Keratinocyte (primary cell): ENCODE data around the gene F2. TPM values are rescaled to one million over a fixed set of nuclear protein-coding genes. Genes with fewer than 3 reads are reported as not detected.

Source experiments
- DNase-seq: peaks from one replicate; pipeline ENCODE4 v3.0.0-alpha.2; 2011; ENCODE audit warnings: low read depth, missing footprints, low spot score
- FAIRE-seq: peaks from 2 replicates; lab custom pipeline; 2011; peaks lifted over from hg19 to GRCh38; lab: Jason Lieb, UNC
- H2AFZ ChIP-seq: 2 replicates; pipeline ENCODE4 v1.6.0; 2012; ENCODE audit warnings: low read length, control low read depth, inconsistent platforms; ENCODE audit not compliant: control insufficient read depth
- H3K27ac ChIP-seq: 2 replicates; pipeline ENCODE4 v1.5.1; 2011; ENCODE audit warnings: low read length; ENCODE audit not compliant: control insufficient read depth, insufficient read depth
- H3K27me3 ChIP-seq: 3 replicates; pipeline ENCODE4 v1.6.0; 2011; ENCODE audit warnings: low read length; ENCODE audit not compliant: control insufficient read depth, insufficient read depth; ENCODE audit errors: extremely low read depth
- H3K36me3 ChIP-seq, 2 experiments: 2 replicates in 1 of 2; 3 replicates in 1 of 2; pipeline ENCODE4 v1.5.1; 2011; ENCODE audit warnings: low read length in 2 of 2, mild to moderate bottlenecking in 1 of 2; ENCODE audit not compliant: control insufficient read depth in 2 of 2, insufficient read depth in 2 of 2; ENCODE audit errors: extremely low read depth in 1 of 2
- H3K4me1 ChIP-seq: 3 replicates; pipeline ENCODE4 v1.5.1; 2011; ENCODE audit warnings: low read length; ENCODE audit not compliant: control insufficient read depth, insufficient read depth; ENCODE audit errors: extremely low read depth
- H3K4me2 ChIP-seq: 3 replicates; pipeline ENCODE4 v1.6.0; 2011; ENCODE audit warnings: low read depth, low read length; ENCODE audit not compliant: control insufficient read depth, insufficient read depth; ENCODE audit errors: extremely low read depth
- H3K4me3 ChIP-seq, 3 experiments: fragments of 200-600 bp in 1 of 3; sonication (generic) in 1 of 3; 2 replicates in 2 of 3; 3 replicates in 1 of 3; pipeline ENCODE4 v1.5.1; 2011 to 2016; ENCODE audit warnings: low read length in 3 of 3, mild to moderate bottlenecking in 3 of 3, control low read depth in 2 of 3, inconsistent platforms in 1 of 3, low read depth in 1 of 3, mixed read lengths in 1 of 3, mixed run types in 1 of 3, moderate library complexity in 1 of 3; ENCODE audit not compliant: control insufficient read depth in 2 of 3, insufficient read depth in 2 of 3; ENCODE audit errors: extremely low read depth in 1 of 3
- H3K79me2 ChIP-seq: 2 replicates; pipeline ENCODE4 v1.6.0; 2012; ENCODE audit warnings: low read length; ENCODE audit not compliant: control insufficient read depth, insufficient read depth
- H3K9ac ChIP-seq: 3 replicates; pipeline ENCODE4 v1.6.0; 2011; ENCODE audit warnings: low read length; ENCODE audit not compliant: control insufficient read depth, insufficient read depth; ENCODE audit errors: extremely low read depth
- H3K9me1 ChIP-seq: 3 replicates; pipeline ENCODE4 v1.6.0; 2011; ENCODE audit warnings: low read length; ENCODE audit not compliant: control insufficient read depth, insufficient read depth; ENCODE audit errors: extremely low read depth
- H3K9me3 ChIP-seq: 2 replicates; pipeline ENCODE4 v1.5.1; 2012; ENCODE audit warnings: low read depth, low read length; ENCODE audit not compliant: control insufficient read depth
- H4K20me1 ChIP-seq: 3 replicates; pipeline ENCODE4 v1.6.0; 2011; ENCODE audit warnings: low read length; ENCODE audit not compliant: control insufficient read depth, insufficient read depth; ENCODE audit errors: extremely low read depth
- EZH2 ChIP-seq: IDR thresholded peaks from one replicate; pipeline ENCODE4 v1.6.1; 2012; ENCODE audit warnings: inconsistent platforms, mild to moderate bottlenecking, low read length, moderate library complexity
- dilution Hi-C: fragments of 300-500 bp; cut with MboI; formaldehyde crosslinking; loops from one replicate; pipeline ENCODE4 v1.7.0; 2020; ENCODE audit warnings: low sequenced_read_pairs; ENCODE audit not compliant: extremely low pct_ligation_motif_present
- polyA plus RNA-seq, 5 experiments: library from polyadenylated mRNA; depleted of rRNA in 3 of 5; stranded (reverse) in 3 of 5; stranded (forward) in 1 of 5; unstranded in 1 of 5; fragments of >200 nt; gene quantifications; 1 replicate in 1 of 5; 2 replicates in 3 of 5; 3 replicates in 1 of 5; pipeline versions ENCODE4 v1.2.1 to v1.2.3, GENCODE V29; 2011 to 2012; ENCODE audit warnings: missing spikeins in 2 of 5, low read depth in 1 of 5, low replicate concordance in 1 of 5
- TF ChIP-seq, protein P1 (sequence below), 3 experiments: IDR thresholded peaks in 1 of 3; conservative IDR thresholded peaks in 1 of 3; optimal IDR thresholded peaks in 1 of 3; 2 replicates in 2 of 3; 3 replicates in 1 of 3; pipeline versions ENCODE3 to v1.5.1; 2011; ENCODE audit warnings: low read length in 3 of 3, mild to moderate bottlenecking in 3 of 3, moderate library complexity in 2 of 3, control low read depth in 1 of 3, inconsistent platforms in 1 of 3; ENCODE audit not compliant: insufficient read depth in 2 of 3; ENCODE audit errors: extremely low read depth in 1 of 3

F2 gene
- polyA plus RNA-seq, 1 donor (not counting 4 experiments of a cell fraction or from before 2014, with no cell fraction given), result not detected

DNA sequence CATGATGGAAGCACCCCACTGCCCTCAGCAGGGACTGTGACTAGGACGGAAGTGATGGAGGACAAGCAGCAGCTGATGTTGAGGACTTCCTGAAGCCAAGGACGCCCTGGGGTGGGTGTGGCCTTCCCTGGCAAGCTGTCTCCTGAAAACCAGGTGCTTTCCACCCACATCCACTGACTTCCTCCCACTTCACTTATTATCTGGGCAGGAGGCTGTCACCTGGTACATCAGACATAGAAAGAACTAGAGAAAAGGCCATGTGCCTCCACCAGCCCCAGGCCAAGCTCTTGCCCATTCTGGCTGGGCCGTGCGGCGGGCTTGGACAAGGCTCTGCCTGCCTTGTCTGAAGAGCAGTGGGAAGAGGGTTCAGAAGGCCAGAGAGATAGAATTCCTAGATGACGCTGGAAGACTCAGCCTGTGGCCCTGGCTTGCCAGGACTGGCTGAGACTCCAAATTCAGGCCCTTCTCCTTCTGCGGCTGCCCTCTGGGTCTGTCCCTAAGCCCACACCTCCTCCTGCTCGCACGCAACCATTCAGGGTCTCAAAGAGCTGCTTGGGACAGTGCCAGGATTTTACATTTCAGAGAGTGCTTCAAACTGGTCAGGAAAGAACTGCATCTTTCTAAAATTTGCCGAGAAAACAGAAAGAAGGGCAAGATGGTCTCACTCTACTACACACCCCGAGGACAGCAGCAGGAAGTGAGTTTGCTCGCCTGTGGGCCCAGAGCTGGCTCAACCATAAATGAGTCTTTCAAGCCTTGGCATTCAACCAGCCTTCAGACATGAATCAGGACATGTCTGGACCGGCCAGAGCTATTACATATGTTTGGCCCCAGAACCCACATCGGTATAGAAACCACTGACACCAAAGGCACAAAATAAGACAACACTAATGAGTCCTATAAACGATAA is 31.9 kb upstream of the F2 start:
- H3K36me3 ChIP-seq, result peaks cover 5 to 13% of the 10 kb centered on the region in 2 experiments
- peak overlapping the region; percentile 98 for H3K27ac ChIP-seq
- peak overlapping the region; percentile 87 for H3K9ac ChIP-seq
- H3K27me3 ChIP-seq, result no peaks in the 10 kb centered on the region
- FAIRE-seq, result peak; percentile 98
- no peak for TF ChIP-seq EZH2
- TF ChIP-seq, protein P1, sequence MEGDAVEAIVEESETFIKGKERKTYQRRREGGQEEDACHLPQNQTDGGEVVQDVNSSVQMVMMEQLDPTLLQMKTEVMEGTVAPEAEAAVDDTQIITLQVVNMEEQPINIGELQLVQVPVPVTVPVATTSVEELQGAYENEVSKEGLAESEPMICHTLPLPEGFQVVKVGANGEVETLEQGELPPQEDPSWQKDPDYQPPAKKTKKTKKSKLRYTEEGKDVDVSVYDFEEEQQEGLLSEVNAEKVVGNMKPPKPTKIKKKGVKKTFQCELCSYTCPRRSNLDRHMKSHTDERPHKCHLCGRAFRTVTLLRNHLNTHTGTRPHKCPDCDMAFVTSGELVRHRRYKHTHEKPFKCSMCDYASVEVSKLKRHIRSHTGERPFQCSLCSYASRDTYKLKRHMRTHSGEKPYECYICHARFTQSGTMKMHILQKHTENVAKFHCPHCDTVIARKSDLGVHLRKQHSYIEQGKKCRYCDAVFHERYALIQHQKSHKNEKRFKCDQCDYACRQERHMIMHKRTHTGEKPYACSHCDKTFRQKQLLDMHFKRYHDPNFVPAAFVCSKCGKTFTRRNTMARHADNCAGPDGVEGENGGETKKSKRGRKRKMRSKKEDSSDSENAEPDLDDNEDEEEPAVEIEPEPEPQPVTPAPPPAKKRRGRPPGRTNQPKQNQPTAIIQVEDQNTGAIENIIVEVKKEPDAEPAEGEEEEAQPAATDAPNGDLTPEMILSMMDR (optimal IDR thresholded peaks at IDR 0.05 in 1 of 3, IDR thresholded peaks at IDR 0.05 in 1 of 3, conservative IDR thresholded peaks at IDR 0.05 in 1 of 3; ENCODE audit: extremely low read depth in 1 of 3, insufficient read depth in 2 of 3, low read length in 3 of 3), result no peak
- H3K9me1 ChIP-seq, result no peaks in the 10 kb centered on the region
- peaks cover 31% of the 10 kb centered on the region for H3K4me1 ChIP-seq
- peak overlapping the region; percentile 87 for H3K4me2 ChIP-seq
- H4K20me1 ChIP-seq, result no peaks in the 10 kb centered on the region
- dilution Hi-C loops, result no loop called here
- peak overlapping the region; percentile 65 for H2AFZ ChIP-seq
- peak overlapping the region in 2 of 3 experiments; percentile 49 to 50 for H3K4me3 ChIP-seq
- no peaks in the 10 kb centered on the region for H3K79me2 ChIP-seq
- DNase-seq, result peak; percentile 92
- no peaks in the 10 kb centered on the region for H3K9me3 ChIP-seq

DNA sequence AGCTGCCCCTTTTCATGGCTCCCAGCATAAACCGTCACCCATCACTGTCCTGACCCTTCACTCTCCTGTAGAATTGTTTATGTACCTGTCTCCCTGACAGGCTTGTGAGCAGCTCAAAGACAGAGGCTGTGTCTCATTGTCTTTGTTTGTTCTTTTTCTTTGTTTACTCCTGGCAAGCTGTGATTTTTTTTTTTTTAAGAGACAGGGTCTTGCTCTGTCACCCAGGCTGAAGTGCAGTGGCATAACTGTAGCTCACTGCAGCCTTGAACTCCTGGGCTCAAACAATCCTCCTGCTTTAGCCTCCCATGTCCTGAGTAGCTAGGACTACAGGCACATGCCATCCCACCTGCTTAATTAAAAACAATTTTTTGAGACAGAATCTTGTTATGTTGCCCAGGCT is 28.3 kb upstream of the F2 start:
- TF ChIP-seq, protein P1 (optimal IDR thresholded peaks at IDR 0.05 in 1 of 3, IDR thresholded peaks at IDR 0.05 in 1 of 3, conservative IDR thresholded peaks at IDR 0.05 in 1 of 3; ENCODE audit: extremely low read depth in 1 of 3, insufficient read depth in 2 of 3, low read length in 3 of 3), result no peak
- no peaks in the 10 kb centered on the region for H4K20me1 ChIP-seq
- no peak overlapping the region for H3K9ac ChIP-seq
- H2AFZ ChIP-seq, result no peak overlapping the region
- H3K9me1 ChIP-seq, result no peaks in the 10 kb centered on the region
- H3K36me3 ChIP-seq, result peaks cover 25 to 26% of the 10 kb centered on the region in 2 experiments
- peaks cover 22% of the 10 kb centered on the region for H3K4me1 ChIP-seq
- H3K27ac ChIP-seq, result no peak overlapping the region
- dilution Hi-C loops, result no loop called here
- H3K79me2 ChIP-seq, result no peaks in the 10 kb centered on the region
- no peaks in the 10 kb centered on the region for H3K27me3 ChIP-seq
- no peaks in the 10 kb centered on the region for H3K9me3 ChIP-seq
- H3K4me2 ChIP-seq, result no peak overlapping the region
- H3K4me3 ChIP-seq, result no peak overlapping the region
- DNase-seq (no peak), FAIRE-seq (no peak)
